ENCODE data around the gene PPP1R11. TPM values are rescaled to one million over a fixed set of nuclear protein-coding genes. Genes with fewer than 3 reads are reported as not detected.

PPP1R11 gene
- total RNA-seq, 1 experiment from 2014 or later: 59.2 TPM

DNA sequence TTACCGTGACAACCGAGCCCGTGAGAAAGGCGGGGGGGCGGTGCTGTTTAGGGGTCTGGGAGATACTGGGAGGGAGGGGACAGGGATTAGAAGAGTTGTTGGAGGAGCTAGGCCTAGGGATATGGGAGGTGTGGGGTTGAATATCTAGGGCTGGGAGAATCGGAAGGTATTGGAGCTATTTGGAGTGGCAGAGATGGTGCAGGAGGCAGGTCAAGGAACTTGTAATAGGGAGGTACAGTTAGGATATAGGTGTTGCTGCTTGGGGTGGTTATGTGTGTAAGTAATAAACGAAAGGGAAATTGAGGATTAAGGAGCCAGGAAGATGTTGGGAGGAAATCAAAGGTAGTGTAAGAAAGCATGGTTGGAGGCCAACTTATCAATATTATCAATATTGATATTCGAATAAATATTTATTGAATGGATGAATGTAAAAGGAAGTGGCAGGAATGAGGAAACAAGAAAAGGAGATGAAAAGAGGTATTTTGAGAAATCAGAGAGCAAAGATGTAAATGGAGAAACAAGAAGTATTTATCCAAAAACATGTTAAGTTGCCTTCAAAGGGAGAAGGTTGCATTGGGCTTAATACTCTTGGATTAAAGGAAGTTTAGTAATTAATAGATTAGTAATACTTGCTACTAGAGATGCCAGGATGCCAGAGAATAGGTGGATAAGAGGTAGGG, 602 bp downstream of the PPP1R11 start:
- Histone ChIP-seq H3K4me3 (ENCODE audit: low read depth in 2 of 2, low read length in 2 of 2) (peak overlapping the region; percentile 87 to 97), H3K36me3 (ENCODE audit: control insufficient read depth, insufficient read depth, low read length) (peaks cover 6% of the 10 kb centered on the region; the same call in 1 of the 2 replicates), H3K27me3 (ENCODE audit: control insufficient read depth, insufficient read depth, low read length) (no peaks in the 10 kb centered on the region), H3K27ac (ENCODE audit: low read length) (peak overlapping the region; percentile 94), H3K9me3 (ENCODE audit: control insufficient read depth, insufficient read depth, low read depth, low read length) (no peaks in the 10 kb centered on the region), H3K4me1 (ENCODE audit: control insufficient read depth, insufficient read depth, low read length) (peaks cover 16% of the 10 kb centered on the region)
- BruUV-seq (replicated peaks): TSS peak; percentile 85
- DNase-seq (ENCODE audit: low read depth, low spot score) (no peak), ATAC-seq (no peak)
- in situ Hi-C loops (cut with HindIII; ENCODE audit: low pct_unique_long_range_greater_than_20kb, low sequenced_read_pairs): no loop called here
- intact Hi-C loops (cut with micrococcal nuclease; ENCODE audit: unreplicated experiment): no loop called here
- CTCF ChIA-PET: no interaction called here
- POLR2A ChIA-PET: no interaction called here
- TF ChIP-seq SIN3A (IDR thresholded peaks at IDR 0.05; ENCODE audit: borderline replicate concordance, insufficient read depth, low read depth, low read length) (no peak), CTCF (IDR thresholded peaks at IDR 0.05) (no peak), POLR2AphosphoS5 (IDR thresholded peaks at IDR 0.05; ENCODE audit: low read depth, low read length) (no peak), TCF7L2 (IDR thresholded peaks at IDR 0.05; ENCODE audit: low read depth, low read length) (no peak)
- TF ChIP-seq, protein P1, sequence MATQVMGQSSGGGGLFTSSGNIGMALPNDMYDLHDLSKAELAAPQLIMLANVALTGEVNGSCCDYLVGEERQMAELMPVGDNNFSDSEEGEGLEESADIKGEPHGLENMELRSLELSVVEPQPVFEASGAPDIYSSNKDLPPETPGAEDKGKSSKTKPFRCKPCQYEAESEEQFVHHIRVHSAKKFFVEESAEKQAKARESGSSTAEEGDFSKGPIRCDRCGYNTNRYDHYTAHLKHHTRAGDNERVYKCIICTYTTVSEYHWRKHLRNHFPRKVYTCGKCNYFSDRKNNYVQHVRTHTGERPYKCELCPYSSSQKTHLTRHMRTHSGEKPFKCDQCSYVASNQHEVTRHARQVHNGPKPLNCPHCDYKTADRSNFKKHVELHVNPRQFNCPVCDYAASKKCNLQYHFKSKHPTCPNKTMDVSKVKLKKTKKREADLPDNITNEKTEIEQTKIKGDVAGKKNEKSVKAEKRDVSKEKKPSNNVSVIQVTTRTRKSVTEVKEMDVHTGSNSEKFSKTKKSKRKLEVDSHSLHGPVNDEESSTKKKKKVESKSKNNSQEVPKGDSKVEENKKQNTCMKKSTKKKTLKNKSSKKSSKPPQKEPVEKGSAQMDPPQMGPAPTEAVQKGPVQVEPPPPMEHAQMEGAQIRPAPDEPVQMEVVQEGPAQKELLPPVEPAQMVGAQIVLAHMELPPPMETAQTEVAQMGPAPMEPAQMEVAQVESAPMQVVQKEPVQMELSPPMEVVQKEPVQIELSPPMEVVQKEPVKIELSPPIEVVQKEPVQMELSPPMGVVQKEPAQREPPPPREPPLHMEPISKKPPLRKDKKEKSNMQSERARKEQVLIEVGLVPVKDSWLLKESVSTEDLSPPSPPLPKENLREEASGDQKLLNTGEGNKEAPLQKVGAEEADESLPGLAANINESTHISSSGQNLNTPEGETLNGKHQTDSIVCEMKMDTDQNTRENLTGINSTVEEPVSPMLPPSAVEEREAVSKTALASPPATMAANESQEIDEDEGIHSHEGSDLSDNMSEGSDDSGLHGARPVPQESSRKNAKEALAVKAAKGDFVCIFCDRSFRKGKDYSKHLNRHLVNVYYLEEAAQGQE (IDR thresholded peaks at IDR 0.05; ENCODE audit: insufficient read depth in 1 of 2, low read depth in 2 of 2, low read length in 1 of 2): no peak

GRCh38 chr6:30071081-30071818, 4.3 kb downstream of the PPP1R11 start:
- intact Hi-C loops (cut with micrococcal nuclease; ENCODE audit: unreplicated experiment): no loop called here
- H3K27me3 ChIP-seq (ENCODE audit: control insufficient read depth, insufficient read depth, low read length): peaks cover under 1% of the 10 kb centered on the region; the same call in 1 of the 2 replicates
- no peak overlapping the region for H3K27ac ChIP-seq (ENCODE audit: low read length)
- H3K36me3 ChIP-seq (ENCODE audit: control insufficient read depth, insufficient read depth, low read length): peaks cover 2% of the 10 kb centered on the region; the same call in 1 of the 2 replicates
- CTCF ChIA-PET: no interaction called here
- no peak for DNase-seq (ENCODE audit: low read depth, low spot score)
- no TSS peak for BruUV-seq (replicated peaks)
- POLR2A ChIA-PET: interaction anchor here (0.6 kb wide), 1 partner anchor 209 kb away, joined by 15 read pairs; no protein-coding TSS in a partner anchor
- H3K4me1 ChIP-seq (ENCODE audit: control insufficient read depth, insufficient read depth, low read length): peaks cover 12% of the 10 kb centered on the region
- no peak for ATAC-seq
- H3K4me3 ChIP-seq (ENCODE audit: low read depth in 2 of 2, low read length in 2 of 2): no peak overlapping the region
- TF ChIP-seq CTCF (IDR thresholded peaks at IDR 0.05) (no peak), SIN3A (IDR thresholded peaks at IDR 0.05; ENCODE audit: borderline replicate concordance, insufficient read depth, low read depth, low read length) (no peak), TCF7L2 (IDR thresholded peaks at IDR 0.05; ENCODE audit: low read depth, low read length) (no peak), POLR2AphosphoS5 (IDR thresholded peaks at IDR 0.05; ENCODE audit: low read depth, low read length) (no peak)
- TF ChIP-seq, protein P1 (IDR thresholded peaks at IDR 0.05; ENCODE audit: insufficient read depth in 1 of 2, low read depth in 2 of 2, low read length in 1 of 2): no peak
- in situ Hi-C loops (cut with HindIII; ENCODE audit: low pct_unique_long_range_greater_than_20kb, low sequenced_read_pairs): no loop called here
- no peaks in the 10 kb centered on the region for H3K9me3 ChIP-seq (ENCODE audit: control insufficient read depth, insufficient read depth, low read depth, low read length)
